Globus pallidus (tissue), 1 donor: Measurements from ENCODE around the gene MTFMT.
"Not testable (repeated sequence)": the region's sequence is repeated elsewhere in the genome, so short reads cannot be mapped to it uniquely, and the experiment has no call there.

Experiments
- DNase-seq: peaks from one replicate; pipeline ENCODE4 v3.0.0-alpha.2; 2015; ENCODE audit warnings: low spot score

MTFMT gene

DNA sequence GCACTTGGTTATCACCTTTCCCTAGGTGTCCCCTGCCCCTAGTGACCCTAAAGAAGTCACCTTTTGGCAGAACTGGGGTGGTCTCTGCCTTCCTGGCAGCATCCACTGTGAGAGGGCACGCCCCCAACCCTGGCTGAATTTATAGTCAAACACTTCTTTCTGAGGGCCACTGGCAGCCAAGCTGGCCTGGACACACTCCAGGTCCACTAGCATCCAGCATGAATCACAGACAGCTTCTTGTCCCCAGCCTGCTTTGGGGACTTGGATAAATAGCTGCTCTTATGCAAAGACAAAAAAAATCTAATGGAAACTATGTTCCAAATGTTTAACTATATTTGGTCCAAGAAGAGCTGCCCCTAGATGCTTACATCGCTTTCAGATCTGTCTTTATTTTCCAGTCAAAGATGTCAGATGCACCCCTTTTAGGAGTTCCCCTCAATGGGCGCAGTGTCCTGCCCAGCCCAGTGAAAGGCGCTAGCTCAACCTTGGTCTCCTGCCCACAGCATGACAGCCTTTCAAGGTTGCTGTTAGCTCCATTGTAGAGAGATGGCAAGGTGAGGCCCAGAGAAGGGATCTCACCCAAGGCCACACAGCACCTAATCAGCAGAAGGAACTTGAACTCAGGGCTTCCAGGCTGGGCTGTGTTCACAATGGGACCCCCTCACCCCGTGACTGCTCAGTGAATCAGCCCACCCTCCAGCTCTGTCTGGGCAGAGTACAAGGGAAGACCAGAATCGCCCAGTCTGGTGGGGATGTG is 31.4 kb upstream of the MTFMT start:
- DNase-seq, result peak; percentile 85

DNA sequence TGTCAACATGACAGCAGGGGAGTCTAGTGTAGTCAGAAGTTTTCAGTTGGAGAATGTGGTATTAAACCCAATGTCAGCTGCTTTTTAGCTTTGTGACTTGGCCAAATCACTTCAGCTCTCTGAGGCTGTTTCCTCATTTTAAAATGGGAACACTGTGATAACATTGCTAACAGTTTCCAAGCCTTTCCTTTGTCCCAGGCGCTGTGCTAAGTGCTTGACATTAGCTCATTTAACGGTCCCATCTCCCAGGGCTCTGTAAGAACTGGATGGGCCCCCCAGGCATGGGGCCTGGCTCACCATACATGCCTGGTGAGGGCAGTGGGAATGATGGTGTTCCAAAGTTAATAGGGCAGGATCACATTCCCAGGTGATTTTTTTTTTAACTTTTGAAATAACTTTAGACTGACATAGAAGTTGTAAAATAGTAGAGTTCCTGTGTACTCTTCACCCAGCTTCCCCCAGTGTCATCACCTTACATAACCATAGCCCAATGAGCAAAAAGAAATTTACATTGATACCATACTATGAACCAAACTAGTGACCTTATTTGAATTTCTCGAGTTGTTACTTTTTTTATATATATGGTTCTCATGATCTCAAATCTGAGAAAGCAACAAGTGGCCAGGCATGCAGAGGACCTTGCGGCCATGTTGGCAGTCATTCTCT is 30.6 kb upstream of the MTFMT start:
- no peak for DNase-seq

DNA sequence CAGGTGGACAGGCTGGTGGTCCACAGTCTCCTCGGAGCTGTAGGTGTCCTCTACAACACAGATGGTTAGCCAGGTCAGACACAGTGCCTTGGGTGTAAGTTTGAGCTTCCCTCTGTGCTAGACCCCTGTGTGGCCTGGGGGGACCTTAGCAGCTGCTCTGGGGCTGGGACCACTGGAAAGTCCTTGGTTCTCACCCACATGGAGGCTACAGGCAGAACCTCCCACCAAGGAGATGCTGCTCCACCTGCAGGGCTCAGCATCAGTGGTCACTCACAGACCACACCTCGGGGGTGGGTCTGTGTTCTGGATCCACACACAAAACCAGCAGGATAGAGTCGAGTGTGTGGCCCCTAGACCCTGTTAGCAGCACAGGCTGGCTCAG is 29.9 kb upstream of the MTFMT start:
- no peak for DNase-seq

DNA sequence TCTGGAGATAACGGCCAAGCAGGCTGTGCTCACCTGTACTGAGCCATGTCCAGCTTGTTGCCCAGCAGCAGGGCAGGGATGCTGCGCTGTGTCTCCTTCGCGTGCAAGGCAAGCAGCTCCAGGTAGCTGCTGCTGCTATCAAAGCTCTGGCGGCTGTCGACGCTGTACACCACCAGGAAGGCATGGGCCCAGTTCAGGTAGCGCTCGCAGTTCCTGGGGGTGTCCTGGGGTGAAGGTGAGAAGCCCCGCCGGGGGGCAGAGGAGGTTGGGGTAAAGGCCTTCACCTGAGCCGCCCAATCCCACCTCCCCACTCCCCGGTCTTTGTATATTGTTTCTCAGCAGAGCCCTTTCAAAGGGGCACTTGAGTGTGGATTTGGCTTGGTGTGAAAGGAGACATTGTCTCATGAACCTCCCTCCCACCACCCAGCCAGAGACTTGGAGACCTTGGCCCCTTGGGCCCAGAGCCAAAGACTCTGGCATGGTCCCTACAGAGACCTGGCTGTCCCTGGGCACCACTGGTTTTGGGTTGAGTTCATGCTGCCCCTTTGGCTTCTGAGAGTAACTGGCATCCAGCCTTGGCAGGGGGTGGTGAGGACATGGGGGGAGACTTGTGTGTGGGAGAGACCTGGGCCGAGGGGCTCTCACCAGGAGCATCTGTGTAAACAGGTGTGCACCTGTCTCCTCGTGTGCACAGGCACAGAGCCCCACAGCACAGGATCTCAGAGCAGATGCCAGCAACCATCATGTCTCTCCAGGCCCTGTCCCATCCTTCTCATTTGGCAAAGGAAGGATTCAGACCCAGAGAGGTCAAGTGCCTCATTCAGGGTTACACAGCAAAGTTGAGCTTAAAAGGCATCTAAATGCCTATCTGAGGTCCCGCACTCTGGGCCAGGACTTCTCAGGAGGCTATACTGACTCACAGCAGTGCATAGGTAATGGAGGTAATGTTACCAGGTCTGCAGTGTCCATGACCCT is 29.2 kb upstream of the MTFMT start:
- DNase-seq, result peak; percentile 58

DNA sequence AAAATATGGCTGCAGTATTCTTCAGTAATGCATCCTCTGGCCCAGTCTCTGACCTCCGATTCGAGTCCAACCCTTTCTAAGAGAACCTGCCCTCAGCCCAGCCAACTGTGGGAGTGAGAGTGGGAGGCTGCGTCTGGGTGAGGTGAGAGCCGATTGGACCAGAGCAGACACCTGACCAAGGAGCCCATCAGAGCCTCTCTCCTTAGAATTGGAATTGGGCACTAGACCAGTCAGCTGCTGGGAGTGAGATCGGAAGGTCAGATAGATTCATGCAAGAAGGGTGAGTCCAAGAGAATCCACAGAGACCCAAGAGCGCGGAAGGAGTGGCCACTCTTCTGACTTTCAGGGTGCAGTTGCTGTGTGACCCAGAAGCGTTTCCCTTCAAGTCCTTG is 28.1 kb upstream of the MTFMT start:
- no peak for DNase-seq

DNA sequence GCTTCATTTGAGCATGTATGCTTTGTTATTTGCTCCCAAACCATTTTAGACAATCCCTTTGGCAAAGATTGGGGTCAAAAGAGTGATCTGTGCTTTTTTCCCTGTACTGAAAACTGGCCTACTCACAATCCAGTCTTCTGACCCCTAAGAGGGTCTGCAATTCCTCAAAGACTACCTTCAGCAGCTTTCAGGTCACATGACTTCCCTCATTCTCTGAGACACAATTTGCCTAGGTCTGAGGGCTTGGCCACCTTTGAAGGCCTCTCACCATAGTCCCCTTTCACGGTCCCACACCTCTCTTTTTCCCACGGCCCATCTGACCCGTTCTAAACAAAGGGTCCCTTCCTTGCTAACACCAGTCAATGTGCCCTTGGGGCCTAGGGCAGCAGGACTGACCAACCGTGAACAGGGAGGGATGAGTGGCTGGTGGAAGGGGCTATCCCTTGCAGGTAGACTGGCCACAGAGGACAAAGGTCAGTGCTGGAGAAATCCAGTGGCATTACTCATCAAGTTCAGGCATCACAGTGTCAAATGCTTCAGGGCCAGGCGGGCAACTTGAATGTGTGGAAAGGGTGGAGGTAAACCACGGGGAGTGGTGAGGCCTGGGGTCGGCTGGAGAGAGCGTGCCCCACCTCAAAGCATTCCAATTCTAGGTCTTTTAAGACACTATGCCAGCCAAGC is 27.6 kb upstream of the MTFMT start:
- DNase-seq, result no peak

DNA sequence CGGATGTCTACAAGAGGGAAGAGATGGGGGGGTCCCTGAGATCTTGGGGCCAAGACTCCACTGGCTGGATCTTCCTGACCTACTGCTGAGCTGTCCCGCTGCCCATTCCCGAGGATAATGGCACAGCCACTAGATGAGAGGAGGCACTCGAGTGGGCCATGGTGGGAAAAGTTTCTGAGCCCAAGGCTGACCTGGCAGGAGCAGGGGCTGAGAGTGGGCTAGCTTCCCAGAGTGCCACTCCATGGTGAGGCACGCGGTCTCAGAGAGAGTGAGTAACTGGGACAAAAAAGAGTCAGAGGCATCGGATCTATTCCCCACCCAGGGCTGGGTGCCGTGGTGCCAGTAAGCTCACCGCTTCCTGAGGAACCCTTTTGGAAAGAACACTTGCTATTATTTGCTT is 26.7 kb upstream of the MTFMT start:
- no peak for DNase-seq

DNA sequence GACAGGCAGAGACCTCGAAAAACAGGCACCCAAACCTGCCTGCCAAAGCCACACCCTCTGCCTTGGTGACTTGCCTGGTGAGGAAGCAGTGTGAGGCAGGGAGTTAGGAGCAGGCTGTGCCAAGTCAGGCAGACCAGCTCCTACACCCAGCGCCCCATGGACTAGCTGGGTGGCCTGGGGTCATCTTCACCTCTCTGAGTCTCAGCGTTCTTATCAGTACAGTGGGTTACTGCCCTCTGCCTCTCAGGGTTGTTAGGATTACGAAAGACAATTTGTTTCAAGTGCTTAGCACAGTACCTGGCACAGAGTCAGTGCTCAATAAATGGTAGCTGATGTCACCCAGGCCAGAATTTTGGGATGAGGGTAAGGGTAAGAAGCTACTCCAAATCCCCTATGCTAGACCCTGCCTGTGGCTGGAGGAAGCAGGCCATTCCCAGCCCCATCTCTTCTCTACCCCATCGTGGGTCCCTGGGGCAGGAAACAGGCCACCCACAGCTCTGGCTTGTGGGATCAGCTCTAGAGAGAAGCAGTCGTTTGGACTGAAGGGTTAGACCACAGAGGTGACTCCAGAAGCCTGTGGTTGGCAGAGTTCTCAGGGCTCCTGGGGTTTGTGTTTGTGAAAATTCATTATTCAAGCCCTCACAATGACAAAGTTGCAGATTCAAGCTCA is 25.9 kb upstream of the MTFMT start:
- no peak for DNase-seq

DNA sequence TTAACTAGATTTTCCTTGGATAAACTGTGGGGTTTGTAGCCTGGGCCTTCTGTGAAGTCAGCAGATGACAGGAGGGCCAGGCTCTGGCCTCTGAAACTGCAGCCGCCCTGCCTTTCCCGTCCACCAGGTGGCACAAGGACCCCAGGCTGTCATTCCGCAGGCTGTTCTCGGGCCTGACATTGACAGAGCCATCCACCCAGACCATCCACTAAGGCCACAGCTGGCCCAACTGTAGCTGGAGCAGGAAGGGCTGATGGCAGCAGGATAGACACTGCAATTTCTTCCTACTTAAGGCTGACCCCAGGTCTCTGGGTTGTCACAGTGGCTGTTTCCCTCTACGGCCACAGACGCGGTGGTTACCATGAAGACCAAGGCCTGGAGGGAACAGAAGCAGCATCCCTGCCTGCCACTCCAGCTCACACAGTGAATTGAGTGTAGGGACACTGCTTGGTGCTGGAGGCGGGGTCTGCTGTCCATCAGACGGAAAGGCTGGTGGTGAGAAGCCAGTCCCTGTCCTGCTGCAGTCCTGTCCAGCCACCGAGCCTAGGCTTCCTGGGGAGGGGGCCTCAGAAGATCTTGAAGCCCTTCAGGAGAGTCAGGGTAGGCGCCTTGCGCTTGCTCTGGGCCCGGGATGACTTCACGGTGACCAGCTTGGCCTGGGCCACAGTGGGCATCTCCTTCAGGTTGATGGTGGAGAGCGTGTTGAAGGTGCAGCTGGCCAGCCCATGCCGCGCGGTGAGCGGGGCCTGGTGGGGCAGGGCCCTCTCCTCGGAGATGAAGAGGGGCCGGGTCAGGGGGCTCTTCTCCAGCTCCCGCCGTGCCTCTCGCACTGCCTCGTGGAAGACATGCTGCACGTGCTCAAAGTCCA is 25.1 kb upstream of the MTFMT start:
- peak; percentile 80 for DNase-seq

DNA sequence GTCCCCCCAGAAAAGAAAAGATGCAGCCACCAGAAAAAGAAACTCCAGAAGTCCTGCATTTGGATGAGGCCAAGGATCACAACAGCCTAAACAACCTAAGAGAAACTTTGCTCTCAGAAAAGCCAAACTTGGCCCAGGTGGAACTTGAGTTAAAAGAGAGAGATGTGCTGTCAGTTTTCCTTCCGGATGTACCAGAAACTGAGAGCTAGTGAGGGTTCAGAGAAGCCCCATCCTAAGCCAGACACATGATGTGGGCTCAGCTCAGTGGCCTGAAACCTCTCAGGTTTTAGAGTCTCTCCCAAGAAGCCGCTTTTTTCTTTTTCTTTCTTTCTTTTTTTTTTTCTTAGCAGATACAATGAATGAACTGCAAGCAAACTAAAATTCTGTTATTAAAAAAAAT is 23.5 kb upstream of the MTFMT start:
- DNase-seq, result no peak

DNA sequence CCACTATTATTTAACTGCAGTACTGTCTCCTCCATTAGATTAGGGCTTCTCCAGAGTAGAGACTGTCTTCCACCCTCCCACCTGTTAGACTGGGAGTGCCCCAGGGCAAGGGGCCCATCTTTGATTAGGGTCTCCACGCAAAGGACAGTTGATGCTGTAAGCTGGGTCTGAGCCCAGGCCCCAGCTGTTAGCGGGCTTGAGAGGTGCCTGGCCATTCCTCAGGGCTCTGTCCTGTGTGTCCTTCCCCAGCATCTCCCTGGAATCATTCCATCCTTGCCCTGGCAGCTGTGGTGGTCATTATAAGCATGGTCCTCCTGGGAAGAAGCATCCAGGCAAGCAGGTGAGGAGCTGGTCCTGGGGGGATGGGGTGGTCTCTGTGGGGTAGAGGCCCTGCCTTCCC is 21.8 kb upstream of the MTFMT start:
- DNase-seq, result no peak

DNA sequence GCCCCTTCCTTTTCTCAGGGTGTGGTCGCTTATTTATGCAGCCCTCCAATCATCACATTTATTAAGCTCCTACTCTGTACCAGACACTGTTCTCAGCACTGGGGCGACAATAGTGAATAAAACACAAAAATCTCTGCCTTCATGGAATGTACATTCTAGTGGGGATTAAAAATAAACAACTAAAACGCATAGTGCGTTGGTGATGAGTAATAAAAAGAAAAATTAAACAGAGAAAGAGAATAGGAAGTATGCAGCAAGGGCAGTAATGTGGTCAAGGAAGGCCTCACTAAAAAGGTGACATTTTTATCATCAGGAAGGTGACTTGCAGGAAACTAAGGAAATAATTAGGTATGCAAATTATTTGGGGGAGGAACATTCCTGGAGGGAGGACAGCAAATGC is 20.8 kb upstream of the MTFMT start:
- no peak for DNase-seq

DNA sequence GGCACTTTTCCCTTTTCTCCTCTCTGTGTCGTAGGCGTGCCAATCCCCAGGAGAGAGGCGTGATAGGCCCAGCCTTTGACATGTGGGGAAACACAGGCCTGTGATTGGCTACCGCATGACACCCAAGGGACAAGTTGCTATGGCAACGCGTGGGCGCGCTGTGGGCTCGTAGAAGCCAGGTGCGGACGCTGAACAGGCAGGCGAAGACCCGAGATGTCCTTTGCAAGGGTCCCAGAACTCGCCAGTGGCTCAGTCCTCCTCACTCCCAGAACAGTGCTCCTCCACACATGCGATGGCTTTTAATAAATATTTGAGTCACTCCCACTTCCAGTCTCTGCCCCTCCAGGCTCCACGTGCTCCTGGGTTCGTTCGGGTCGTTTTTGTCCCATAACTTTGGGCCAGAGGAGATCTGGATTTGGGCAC is 20.0 kb upstream of the MTFMT start:
- DNase-seq, result peak; percentile 92

DNA sequence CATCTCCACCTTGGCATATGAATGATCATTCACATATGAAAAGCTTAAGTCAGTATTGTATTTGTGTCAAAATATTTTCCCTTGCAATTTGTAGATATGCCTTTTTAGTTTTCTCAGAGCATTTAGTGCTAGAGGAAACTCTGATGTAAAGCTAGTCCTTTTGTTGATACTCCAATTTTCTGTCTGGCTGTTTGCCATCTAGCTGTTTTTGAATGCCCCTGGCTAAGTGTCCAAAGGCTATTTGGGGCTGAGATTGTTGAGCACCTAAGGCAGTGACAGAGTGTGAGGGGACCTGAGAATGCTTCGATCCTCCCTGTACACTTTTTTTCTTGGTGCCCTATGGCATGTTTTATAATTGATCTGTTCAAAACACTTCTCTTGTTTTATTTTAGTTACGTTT is 18.8 kb upstream of the MTFMT start:
- no peak for DNase-seq

DNA sequence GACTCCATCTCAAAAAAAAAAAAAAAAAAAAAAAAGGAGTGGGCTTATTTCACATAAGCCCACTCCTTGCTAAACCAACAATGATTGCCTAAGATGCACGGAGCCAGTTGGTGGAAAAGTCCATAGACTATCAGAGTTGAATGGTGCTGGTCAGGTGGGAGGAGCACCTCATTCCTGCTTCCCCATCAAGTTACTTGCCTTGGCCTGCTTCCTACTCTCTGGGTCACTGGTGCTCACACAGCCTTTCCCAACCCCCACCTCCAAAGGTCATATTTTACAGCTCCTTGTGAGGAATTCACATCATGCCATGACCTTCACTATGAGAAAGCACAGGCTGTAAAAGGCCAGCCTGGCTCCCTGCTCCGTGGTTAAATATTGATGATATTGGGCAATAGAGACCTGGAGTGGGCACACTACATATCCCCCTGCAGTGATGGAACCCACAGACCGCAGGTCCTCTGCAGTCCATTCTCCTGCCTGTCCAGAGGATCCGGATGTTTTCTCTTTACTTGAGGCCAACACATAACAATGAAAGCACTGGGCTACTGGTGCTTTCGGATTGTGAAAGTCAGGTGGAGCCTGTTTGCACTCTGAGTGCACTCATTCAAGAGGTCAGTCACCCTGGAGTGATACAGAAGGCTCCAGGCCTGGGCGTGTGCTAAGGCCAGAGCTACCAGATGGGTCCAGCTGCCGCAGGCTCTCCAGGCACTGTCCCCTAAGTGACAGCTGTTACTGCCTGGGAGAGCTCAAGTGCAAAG is 15.5 kb upstream of the MTFMT start, which contains the start of gene SLC51B:
SLC51B (plus strand) TSS at position 664 of the 758 bp plus-strand sequence. CDS start 4,618 bp downstream, outside the sequence.
- no peak for DNase-seq

DNA sequence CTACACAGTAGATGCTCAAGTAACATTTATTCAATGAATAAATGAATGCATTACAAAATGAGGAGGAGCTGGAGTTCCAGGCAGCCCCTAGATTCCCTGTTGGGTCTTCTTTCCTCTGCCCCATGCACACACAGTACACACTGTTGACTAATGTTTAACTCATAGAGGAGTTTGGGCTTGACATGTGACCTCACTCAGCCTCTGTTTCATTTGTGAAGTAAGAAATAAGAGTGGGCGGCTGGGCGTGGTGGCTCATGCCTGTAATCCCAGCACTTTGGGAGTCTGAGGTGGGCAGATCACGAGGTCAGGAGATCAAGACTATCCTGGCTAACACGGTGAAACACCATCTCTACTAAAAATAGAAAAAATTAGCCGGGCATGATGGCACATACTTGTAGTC is 14.8 kb upstream of the MTFMT start:
- not testable (repeated sequence) for DNase-seq

DNA sequence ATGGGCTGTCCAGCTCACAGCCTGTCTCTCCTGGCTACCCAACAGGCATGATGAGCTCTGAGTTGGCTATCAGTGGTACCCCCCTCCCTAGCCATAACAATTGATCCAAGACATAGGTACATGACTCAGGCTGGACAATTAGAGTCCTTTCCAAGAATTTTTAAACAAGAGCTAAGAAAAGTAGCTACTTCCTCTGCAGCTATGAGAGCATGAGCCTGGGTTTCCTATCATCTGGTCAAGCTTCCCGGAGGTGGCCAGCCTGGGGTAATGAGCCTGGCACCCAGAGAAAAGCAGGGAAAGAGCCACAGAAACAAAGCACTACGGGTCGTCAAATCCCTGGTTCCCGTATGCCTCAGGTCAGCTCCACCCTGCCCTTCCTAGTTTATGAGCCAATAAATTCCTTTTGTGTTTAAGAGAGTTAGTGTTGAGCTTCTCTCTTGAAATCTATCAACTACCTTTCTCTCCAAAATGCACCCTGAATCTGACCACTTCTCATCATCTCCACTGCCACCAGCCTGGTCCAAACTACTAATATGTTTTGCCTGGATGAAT is 13.4 kb upstream of the MTFMT start:
- DNase-seq, result no peak

DNA sequence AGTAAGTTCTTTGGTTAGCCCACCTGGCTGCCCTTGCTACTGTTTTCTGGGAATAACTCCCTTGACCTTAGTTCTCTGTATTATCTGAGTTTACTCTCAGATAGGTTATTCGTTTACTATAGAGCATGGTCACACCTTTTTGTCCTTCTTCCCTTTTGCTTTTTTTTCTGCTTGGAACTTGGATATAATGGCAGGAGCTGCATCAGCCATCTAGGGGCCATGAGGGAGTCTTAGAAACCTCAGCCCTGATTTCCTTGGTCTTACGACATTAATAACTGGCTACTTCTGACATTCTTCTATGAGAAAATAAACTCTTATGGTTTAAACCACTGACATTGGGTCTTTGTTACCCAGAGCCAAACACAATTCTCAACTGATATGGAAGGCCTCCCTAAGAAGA is 12.3 kb upstream of the MTFMT start:
- no peak for DNase-seq

DNA sequence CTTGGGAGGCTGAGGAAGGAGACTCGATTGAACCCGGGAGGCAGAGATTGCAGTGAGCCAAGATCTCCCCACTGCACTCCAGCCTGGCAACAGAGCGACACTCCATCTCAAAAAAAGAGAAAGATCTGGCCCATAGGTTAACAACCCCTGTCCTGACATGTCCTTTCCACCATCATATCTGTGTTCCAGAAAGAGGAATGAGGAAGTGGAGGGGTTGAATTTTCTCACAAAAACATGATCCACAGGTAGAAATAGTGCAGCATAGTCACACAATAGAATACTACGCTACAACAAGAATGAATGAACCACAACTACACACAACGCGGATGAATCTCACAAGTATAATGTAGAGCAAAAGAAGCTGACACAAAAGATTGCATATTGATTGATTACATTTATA is 11.0 kb upstream of the MTFMT start:
- no peak for DNase-seq
